Middle frontal gyrus (tissue), 1 donor: Measurements from ENCODE around the gene CUL9.
A peak's percentile ranks its signal among the peaks of the same experiment; 100 is the strongest.

Experiments
- DNase-seq: peaks from one replicate; pipeline ENCODE4 v3.0.0-alpha.2; 2015; ENCODE audit warnings: low spot score; ENCODE audit errors: extremely low spot score

Gene CUL9

DNA sequence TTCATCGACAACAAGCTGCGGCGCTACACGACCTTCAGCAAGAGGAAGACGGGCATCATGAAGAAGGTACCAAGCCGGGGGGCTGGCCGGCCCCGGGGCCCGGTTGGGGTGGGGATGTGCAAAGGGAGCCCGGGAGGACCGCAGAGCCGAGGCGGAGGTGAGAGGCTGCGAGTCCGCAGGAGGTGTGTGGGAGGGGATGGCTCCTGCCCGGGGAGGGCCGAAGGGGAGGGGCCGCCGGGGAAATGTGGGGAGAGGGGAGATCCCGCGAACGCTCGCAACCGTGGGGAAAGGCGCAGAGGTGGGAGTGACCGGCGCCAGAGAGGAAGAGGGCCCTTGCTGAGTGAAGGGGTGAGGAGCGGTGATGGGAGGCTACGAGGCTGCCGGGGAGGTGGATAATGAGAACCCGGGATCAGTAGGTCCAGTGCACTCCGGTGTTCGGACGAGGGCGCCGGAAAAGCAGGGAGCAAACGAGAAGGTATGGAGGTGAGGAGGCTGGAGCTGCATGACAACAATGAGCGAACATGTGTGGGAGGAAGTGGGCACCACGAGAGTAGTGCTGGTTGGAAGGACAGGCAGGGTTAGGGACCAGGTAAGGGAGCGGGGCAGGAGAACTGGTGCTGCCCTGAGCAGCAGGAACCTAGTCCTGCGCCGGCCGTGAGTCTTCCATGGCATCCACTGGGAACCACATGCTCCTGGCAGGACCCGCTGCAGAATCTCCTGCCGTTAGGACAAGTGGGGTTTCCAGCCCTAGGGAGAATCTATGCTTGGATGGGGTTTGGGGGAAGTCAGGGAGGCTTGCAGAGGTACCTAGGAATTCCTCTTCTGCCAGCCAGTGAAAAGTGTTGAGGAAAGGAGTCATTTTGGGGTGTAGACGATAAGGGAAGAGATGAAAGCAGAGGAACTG lies 9.6 kb upstream of the CUL9 start:
- DNase-seq, result no peak

DNA sequence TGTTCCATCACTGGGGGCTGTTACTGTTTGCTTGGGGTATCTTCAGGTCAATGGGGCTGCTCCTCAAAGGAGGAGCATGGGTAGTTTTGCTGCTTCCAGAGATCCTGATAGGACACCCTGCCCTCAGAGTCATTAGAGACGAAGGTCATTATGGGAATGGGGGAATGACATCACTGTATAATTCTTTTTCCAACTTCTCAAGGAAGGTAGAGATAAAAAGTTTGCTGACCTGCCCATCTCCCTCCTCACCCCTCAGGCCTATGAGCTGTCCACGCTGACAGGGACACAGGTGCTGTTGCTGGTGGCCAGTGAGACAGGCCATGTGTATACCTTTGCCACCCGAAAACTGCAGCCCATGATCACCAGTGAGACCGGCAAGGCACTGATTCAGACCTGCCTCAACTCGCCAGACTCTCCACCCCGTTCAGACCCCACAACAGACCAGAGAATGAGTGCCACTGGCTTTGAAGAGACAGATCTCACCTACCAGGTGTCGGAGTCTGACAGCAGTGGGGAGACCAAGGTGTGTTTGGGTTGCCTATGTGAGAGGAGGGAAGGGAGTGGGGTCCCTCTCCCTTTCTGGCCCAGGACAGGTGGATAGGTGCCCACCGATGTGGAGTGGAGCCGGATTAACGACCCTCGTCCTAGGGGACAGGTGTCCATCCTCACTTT lies 8.3 kb upstream of the CUL9 start:
- DNase-seq, result no peak

DNA sequence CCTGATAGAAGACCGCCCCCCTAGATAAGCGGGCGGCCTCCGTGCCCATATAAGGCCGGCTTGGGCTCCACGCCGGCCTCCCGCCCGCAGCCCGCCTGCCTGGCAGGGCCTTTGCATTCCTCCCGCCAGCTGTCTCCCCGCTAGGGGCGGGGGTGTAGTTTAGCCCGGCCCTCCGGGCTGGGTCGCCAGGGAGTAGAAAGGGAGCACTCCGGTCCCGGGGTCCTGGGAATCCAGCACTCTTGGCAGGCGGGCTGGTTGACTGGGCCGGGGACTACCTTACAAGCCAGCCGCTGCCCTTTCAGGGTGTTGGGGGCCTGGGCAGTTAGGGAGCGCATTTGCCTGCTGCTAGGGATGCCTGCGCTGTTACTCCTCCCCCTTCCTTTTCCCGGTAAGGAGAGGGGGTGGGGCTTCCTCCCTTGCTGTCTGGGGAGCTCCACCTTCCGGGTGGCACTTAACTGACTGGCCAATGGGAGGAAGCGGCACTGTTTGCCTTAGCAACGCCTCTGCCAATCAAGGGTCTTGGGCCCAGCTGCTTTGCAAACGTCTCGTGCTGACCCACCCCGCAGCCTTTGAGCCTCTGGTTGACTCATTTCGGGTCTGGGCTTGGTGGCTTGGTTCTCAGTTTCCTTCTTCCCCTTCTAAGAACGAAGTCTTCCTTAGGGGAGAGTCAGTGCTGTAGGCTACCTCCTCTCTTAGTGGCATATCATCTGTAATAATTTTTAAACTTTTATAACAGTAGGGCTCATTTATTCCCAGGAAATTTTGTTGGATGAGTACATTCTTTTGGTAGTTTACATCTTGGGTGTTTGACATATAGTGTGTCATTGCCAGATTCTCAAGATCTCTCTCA lies 7.5 kb upstream of the CUL9 start:
- DNase-seq, result peak; percentile 93

DNA sequence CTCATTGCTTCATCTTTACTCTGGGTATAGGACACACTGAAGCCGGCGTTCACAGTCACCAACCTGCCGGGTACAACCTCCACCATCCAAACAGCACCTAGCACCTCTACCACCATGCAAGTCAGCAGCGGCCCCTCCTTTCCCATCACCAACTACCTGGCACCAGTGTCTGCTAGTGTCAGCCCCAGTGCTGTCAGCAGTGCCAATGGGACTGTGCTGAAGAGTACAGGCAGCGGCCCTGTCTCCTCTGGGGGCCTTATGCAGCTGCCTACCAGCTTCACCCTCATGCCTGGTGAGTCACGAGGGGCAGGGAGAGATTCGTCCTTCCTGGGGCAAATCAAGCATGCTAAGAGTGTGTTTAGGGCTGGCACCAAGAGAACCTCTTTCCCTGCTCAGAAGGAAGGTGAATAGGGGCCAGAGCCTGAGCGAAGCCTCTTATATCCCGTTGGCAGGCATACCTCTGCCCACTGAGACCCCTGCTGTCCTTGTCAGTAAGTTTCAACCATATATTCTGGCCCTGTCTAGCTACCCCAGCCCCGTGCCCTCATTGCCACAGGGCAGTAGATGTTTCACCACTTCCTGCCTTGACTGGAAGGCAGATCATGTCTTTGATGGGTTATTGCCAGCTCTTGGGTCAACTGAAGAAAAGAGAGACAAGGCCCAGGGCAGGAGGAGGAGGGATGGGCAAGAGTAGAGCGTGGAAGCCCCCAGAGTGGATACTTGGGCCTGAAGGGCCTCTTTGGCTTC lies 6.1 kb upstream of the CUL9 start:
- DNase-seq, result no peak

DNA sequence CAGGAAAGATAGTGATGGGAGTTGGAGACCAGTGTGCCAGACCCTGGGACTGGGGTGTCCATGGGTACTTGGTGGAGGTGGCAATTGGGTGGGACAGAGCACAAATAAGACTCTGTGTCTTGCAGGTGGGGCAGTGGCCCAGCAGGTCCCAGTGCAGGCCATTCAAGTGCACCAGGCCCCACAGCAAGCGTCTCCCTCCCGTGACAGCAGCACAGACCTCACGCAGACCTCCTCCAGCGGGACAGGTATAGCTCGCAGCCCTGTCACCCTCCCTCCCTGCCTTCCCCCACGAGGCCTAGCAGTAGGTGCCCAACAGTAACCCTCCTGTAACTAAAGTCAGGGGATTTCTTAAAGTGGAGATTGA lies 5.6 kb upstream of the CUL9 start:
- DNase-seq, result no peak

DNA sequence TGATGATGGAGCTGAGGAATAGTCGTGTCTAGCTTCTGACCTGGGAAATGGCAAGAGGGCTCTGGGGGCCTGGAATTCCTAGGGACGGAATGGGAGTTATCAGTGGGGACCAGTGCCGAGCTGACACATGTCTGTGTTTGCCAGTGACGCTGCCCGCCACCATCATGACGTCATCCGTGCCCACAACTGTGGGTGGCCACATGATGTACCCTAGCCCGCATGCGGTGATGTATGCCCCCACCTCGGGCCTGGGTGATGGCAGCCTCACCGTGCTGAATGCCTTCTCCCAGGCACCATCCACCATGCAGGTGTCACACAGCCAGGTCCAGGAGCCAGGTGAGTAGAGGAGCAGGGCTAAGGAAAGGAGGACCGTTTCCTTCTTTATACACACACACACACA lies 3.8 kb upstream of the CUL9 start:
- no peak for DNase-seq

DNA sequence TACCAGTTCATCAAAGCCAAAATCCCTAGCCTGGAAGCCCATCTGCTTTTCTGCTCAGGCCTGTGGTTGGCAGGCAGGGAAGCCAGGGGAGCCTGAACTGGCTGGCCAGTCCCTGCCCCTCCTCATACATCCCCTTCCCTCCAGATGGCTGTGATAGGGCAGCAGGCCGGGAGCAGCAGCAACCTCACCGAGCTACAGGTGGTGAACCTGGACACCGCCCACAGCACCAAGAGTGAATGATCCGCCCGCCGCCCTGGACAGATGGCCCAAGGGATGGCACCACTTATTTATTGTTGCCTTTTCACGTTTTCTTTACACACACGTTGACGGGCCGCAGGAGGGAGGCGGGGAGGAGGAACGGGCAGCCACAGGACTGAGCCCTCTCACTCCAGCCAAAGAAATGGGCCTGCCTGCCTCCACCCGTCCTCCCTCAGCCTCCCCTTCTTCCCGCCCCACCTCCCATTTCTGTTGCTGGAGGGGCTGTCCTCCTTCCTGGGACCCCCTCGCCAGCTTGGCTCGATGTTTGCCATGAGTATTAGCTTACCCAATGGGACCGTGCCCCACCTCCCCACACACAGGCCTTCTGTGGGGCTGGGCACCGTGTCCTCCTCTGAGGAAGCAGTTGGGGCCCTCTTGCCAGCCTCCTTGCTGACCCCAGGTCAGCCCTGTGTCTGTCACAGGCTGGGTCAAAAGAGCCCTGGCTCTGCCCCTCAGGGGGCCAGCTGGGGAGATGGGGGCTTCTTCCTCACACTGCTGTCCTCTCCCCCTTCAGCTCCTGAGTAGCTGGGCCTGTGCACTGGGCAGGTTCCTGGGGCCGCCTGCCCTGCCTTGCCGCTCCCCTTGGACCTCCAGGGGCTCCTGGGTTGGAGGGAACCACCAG lies 2.8 kb upstream of the CUL9 start:
- DNase-seq, result no peak

DNA sequence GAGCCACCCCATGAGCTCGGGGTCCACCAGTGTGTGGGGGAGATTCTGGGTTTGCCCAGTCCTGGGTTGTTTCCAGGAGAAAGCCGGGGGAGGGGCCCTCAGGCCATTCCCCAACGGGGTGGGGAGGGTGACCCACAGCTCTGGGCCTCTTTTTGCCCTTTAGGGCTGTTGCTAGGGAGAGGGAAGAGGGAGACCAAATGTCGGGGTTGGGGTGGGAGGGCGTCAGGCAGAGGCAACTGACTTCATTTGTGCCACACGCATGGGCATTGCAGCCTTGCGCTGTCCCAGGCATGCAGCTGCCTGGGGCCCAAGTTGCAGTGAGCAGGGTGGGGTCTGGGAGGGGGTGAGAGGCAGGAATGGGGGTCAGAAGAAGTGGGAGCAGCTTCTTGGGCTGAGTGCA lies 1.9 kb upstream of the CUL9 start:
- DNase-seq, result no peak

DNA sequence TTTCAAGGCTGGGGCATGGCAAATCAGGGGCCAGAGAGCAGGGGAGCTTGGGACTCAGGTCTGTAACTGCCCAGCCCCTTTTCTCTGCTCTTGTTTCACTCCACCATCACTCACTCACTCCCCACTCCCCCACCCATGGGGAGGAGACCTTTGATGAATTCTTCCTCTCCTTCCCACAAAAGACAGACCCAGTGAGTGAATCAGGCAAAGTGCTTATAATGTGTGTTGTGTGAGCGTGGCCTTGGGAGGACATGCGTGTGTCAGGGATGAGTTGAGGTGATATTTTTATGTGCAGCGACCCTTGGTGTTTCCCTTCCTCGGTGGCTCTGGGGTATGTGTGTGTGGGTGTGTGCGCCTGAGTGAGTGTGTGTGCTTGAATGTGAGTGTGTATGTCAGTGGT lies 1.0 kb upstream of the CUL9 start:
- no peak for DNase-seq

DNA sequence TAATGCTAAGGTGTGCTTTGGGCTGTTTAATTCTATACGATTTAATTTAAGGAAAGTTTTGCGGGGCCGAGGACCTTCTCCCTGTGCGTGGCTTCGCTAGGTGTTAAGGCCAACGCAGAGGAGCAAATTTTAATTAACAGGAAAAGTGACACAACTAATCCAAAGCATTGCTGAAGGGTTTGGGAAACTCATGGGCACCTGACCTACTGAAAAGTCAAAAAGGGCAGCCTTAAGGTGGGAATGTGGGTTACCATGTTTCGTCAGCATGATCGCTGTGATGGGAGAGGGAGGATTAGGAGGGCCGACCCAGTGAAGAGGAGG lies 415 bp upstream of the CUL9 start:
- DNase-seq, result no peak

DNA sequence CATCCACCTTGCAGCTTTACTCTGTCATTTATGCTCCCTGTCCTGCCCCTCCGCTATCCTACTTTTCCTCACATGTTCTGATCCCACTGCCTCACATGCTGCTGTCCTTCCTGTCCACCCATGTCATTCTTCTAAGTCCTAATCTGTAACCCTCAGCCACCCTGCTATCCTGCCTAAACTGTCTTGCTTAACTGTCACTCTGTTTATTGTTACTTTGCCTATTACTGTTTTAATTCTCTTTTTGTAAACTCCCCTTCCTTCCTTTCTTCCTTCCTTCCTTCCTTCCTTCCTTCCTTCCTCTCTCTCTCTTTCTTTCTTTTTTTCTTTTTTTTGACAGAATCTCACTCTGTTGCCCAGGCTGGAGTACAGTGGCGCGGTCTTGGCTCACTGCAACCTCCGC lies 1.4 kb downstream of the CUL9 start:
- no peak for DNase-seq

DNA sequence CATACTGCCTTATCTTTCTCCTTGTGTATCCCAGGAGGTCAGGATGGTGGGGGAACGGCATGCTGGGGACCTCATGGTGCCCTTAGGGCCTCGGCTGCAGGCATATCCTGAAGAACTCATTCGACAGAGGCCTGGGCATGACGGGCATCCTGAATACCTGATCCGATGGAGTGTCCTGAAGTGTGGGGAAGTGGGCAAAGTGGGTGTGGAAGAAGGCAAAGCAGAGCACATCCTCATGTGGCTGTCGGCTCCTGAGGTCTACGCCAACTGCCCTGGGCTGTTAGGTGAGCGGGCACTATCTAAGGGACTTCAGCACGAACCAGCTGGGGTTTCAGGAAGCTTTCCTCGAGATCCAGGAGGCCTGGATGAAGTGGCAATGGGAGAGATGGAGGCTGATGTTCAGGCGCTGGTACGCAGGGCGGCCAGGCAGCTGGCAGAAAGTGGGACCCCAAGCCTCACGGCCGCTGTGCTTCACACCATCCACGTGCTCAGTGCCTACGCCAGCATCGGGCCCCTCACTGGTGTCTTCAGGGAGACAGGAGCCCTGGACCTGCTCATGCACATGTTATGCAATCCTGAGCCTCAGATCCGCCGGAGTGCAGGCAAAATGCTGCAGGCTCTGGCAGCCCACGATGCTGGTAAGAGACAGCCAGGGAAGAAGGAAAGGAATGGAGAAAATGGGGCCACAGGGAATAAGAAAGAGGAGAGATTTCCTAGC lies 2.4 kb downstream of the CUL9 start:
- no peak for DNase-seq

DNA sequence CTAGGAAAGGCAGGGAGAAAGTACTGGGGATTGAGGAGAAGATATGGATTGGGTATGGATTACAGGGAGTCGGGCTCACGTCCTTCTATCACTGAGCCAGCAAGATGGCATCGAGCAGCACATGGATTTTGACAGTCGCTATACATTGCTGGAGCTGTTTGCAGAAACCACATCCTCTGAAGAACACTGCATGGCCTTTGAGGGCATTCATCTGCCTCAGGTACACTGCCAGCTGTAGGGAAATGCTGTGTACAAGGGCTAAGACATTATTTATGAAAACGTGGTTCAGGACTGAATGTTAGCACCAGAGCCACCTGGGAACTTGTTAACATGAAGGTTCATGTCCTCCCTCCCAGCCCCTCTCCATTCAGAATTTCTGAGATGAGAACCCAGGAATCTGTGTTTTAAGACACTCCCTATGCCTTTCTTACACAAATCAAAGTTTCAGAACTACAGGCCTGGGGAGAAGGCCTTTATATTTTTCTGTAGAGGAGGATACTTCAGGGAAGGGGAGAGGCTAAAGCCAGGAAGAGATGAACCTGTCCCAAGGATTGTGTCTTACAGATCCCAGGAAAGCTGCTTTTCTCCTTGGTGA lies 3.5 kb downstream of the CUL9 start:
- DNase-seq, result no peak

DNA sequence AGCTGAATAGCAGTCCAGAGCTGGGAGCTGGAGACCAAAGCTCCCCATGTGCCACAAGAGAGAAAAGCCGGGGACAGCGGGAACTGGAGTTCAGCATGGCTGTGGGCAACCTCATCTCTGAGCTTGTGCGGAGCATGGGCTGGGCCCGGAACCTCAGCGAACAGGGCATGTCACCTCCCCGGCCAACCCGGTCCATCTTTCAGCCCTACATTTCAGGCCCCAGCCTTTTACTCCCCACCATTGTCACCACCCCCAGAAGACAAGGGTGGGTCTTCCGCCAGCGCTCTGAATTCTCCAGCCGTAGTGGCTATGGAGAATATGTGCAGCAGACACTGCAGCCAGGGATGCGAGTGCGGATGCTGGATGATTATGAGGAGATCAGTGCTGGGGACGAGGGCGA lies 4.0 kb downstream of the CUL9 start:
- DNase-seq, result no peak

DNA sequence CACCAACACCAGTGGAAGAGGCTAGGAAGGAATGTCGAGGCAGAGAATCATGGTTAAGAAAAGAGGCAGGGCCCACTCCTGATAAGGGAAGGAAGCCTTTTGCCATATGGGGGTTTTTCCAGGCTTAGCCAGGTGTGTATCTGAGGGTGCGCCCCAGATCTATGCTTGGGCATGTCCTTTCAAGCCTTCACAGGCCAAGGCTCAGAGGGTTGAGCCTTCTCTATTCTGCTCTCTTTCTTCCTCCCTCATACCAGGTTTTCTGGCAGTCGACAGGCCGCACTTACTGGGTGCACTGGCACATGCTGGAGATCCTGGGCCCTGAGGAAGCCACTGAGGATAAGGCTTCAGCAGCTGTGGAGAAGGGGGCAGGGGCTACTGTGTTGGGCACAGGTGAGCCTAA lies 4.7 kb downstream of the CUL9 start:
- no peak for DNase-seq

DNA sequence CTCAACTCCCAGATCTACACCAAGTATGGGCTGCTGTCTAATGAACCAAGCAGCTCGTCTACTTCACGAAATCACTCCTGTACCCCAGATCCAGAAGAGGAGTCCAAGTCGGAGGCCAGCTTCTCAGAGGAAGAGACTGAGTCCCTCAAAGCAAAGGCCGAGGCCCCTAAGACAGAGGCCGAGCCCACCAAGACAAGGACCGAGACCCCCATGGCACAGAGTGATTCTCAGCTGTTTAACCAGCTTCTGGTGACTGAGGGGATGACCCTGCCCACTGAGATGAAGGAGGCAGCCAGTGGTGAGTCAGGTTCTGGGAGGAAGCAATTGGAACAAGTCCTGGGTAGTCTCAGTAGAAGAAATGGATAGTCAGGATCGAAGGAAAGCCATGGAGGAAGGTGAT lies 5.8 kb downstream of the CUL9 start:
- DNase-seq, result no peak

DNA sequence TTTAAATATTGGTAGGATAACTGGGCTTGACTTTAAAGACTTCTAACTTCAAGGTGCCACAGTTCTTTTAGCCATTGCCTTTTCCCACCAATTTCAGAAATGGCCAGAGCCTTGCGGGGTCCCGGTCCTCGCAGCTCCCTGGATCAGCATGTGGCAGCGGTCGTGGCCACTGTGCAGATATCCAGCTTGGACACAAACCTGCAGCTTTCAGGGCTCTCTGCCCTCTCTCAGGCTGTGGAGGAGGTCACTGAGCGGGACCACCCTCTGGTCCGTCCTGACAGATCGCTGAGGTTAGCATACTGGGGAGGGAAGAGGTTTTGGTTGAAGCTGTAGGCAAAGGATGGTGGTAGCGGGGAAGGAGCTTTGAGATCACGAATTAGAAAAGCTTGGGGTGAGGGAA lies 6.4 kb downstream of the CUL9 start:
- DNase-seq, result no peak

DNA sequence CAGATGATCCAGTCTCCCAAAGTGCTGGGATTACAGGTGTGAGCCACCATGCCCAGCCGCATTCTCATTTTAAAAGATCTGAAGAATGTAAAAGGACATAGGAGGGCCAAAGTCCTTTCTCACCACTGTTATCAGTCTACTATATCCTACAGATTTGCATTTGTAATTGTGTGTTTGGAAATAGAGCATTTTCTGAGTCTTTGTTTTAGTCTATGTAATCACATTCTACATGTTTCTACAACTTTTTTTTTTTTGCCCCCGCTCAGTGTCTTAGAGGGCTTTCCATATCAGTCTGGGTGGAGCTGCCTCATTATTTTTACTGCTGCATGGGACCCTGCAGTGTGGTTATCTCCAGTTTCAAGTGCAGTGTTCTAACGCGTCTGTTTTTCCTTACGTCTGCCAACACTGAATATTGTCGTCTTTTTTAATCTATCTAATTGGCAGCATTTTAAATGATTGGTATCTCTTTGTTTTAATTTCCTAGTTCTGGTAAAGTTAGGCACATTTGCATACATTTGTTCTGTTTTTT lies 7.8 kb downstream of the CUL9 start:
- DNase-seq, result no peak

DNA sequence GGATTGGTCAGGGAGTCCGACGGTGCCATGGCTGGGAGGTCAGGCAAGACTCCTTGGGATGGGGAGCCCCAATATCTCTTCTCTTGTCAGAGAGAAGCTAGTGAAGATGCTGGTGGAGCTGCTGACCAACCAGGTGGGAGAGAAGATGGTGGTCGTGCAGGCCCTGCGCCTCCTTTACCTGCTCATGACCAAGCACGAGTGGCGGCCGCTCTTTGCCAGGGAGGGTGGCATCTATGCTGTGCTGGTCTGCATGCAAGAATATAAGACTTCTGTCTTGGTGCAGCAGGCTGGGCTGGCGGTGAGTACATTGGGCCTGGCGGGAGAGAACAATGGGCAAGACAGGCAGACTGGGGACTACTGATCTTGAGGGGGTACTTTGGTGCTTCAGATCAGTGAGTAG lies 10.9 kb downstream of the CUL9 start:
- no peak for DNase-seq
